Memory B cell (primary cell): ENCODE data around the gene PDE1C.

Source experiments
- ATAC-seq: fragments of 150-1000 bp; cut with Tn5 transposase; 2 replicates; pipeline ENCODE4 v1.10.0; 2021; ENCODE audit warnings: low read depth, mild to moderate bottlenecking, moderate library complexity
- DNase-seq, 2 donors: peaks; one replicate each; pipeline ENCODE4 v3.0.0; 2022; ENCODE audit warnings: low spot score in 2 of 2
- H3K27ac Mint-ChIP-seq: one replicate; pipeline ENCODE4 v1.8.0; 2022; ENCODE audit warnings: mild to moderate bottlenecking, moderate library complexity, mixed read lengths
- H3K27me3 Mint-ChIP-seq: one replicate; pipeline ENCODE4 v1.8.0; 2022; ENCODE audit warnings: mixed read lengths
- H3K36me3 Mint-ChIP-seq: one replicate; pipeline ENCODE4 v1.8.0; 2022; ENCODE audit warnings: mild to moderate bottlenecking, mixed read lengths
- H3K4me1 Mint-ChIP-seq: one replicate; pipeline ENCODE4 v1.8.0; 2022; ENCODE audit warnings: mixed read lengths
- H3K4me3 Mint-ChIP-seq: one replicate; pipeline ENCODE4 v1.8.0; 2022; ENCODE audit warnings: mild to moderate bottlenecking, moderate library complexity, mixed read lengths
- H3K9me3 Mint-ChIP-seq: one replicate; pipeline ENCODE4 v1.8.0; 2022; ENCODE audit warnings: mixed read lengths

The PDE1C gene

DNA sequence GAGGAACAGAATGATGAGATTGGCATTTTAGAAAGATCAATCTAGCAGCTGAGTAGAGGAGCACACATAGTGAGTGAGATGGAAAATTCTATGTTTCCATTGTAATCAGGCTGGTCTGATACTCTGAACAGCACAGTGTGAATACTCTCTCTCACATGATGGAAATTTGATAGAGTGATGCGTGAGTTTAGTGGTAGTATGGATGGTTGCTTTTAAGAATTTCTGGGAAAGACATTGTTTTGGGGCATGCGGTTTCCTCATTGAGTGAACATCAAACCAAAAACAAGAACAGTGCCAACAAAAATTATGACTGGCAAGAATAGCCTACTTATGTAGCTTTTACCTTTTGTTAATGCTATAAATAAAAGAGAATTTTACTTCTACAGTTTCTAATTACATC is 183.2 kb downstream of the PDE1C start:
- Mint-ChIP-seq H3K9me3 (peaks cover 6% of the 10 kb centered on the region), H3K4me3 (no peak overlapping the region), H3K27me3 (no peaks in the 10 kb centered on the region), H3K36me3 (no peaks in the 10 kb centered on the region), H3K27ac (no peak overlapping the region), H3K4me1 (no peaks in the 10 kb centered on the region)
- DNase-seq = no peak
- no peak for ATAC-seq

DNA sequence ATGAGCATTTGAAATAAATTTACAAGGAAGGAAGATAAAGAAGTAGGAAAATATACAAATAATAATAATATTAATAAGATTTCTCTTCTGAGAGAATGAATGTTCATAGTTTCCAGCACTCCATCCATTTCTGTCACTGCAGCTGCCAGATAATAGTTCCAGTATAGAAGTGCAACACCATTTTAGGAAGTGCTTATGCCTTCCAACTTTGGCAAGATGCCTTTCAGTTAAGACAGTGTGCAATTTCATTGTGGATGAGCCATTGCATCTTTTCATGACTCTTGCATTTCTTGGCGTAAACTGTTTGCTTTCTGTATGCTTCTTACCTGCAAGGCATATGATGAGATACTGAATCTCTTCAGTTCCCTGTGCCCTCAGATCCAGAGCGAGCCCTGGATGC is 185.0 kb downstream of the PDE1C start:
- Mint-ChIP-seq H3K36me3 (no peaks in the 10 kb centered on the region), H3K9me3 (peaks cover 6% of the 10 kb centered on the region), H3K4me3 (no peak overlapping the region), H3K27me3 (no peaks in the 10 kb centered on the region), H3K27ac (no peak overlapping the region), H3K4me1 (no peaks in the 10 kb centered on the region)
- ATAC-seq = no peak
- DNase-seq = no peak

- ATAC-seq (no peak), DNase-seq (no peak)
- no peak overlapping the region for H3K4me3 Mint-ChIP-seq
- H3K36me3 Mint-ChIP-seq = no peaks in the 10 kb centered on the region
- no peak overlapping the region for H3K27ac Mint-ChIP-seq
- no peaks in the 10 kb centered on the region for H3K4me1 Mint-ChIP-seq
- peaks cover 6% of the 10 kb centered on the region for H3K9me3 Mint-ChIP-seq
- no peaks in the 10 kb centered on the region for H3K27me3 Mint-ChIP-seq
Measured at GRCh38 chr7:31883761-31884164, 186.4 kb downstream of the PDE1C start.

DNA sequence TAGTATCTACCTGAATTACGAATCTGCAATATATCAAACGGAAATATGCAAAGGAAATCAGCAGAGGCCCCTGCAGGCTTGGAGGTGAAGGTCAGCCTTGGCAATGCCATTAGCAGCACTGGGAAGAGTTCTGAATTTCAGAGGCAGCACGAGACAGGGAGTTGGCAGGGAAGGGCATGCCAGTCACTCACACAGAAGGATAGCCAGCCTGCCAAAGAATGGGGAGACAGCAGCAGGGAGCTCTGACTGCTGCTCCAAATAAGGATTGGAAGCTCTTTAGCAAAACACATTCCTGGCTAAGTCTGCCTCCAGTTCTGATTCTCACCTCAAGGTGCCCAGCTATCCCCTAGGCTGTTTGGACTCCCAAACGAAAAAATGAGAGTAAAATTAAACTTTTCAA is 188.0 kb downstream of the PDE1C start:
- H3K4me1 Mint-ChIP-seq = no peaks in the 10 kb centered on the region
- no peak for ATAC-seq
- peaks cover 6% of the 10 kb centered on the region for H3K9me3 Mint-ChIP-seq
- H3K36me3 Mint-ChIP-seq = no peaks in the 10 kb centered on the region
- H3K27ac Mint-ChIP-seq = no peak overlapping the region
- H3K27me3 Mint-ChIP-seq = no peaks in the 10 kb centered on the region
- no peak for DNase-seq
- H3K4me3 Mint-ChIP-seq = no peak overlapping the region

GRCh38 chr7:31878875-31879274 is 191.3 kb downstream of the PDE1C start:
- no peak for ATAC-seq
- Mint-ChIP-seq H3K9me3 (no peaks in the 10 kb centered on the region), H3K27ac (no peak overlapping the region), H3K4me3 (no peak overlapping the region), H3K27me3 (no peaks in the 10 kb centered on the region), H3K4me1 (no peaks in the 10 kb centered on the region), H3K36me3 (no peaks in the 10 kb centered on the region)
- DNase-seq = no peak

DNA sequence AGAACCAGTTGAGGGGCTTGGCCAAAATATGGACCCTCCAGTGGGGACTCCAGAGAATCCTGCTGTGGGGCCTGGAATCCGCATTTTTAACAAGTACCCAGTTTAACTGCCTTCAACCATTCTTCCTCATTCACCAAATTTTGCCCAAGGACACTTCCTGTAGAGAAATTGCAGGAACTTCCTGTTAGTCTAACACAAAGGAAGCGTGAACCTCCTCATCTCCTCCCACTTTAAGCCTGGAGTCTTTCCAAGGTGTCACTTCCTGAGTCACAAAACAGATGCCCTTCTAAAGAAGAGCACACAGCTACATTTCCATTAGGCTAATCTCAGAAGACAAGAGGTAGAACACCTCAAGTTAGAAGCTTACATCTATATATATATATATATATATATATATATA is 194.8 kb downstream of the PDE1C start:
- no peak overlapping the region for H3K27ac Mint-ChIP-seq
- no peak overlapping the region for H3K4me3 Mint-ChIP-seq
- ATAC-seq (no peak), DNase-seq (no peak)
- no peaks in the 10 kb centered on the region for H3K4me1 Mint-ChIP-seq
- H3K9me3 Mint-ChIP-seq = peaks cover 3% of the 10 kb centered on the region
- H3K36me3 Mint-ChIP-seq = no peaks in the 10 kb centered on the region
- no peaks in the 10 kb centered on the region for H3K27me3 Mint-ChIP-seq

- H3K4me3 Mint-ChIP-seq = no peak overlapping the region
- ATAC-seq (no peak), DNase-seq (no peak)
- H3K4me1 Mint-ChIP-seq = no peaks in the 10 kb centered on the region
- H3K27ac Mint-ChIP-seq = no peak overlapping the region
- no peaks in the 10 kb centered on the region for H3K27me3 Mint-ChIP-seq
- H3K36me3 Mint-ChIP-seq = no peaks in the 10 kb centered on the region
- H3K9me3 Mint-ChIP-seq = peaks cover 3% of the 10 kb centered on the region
Measured at GRCh38 chr7:31874631-31875386, 195.4 kb downstream of the PDE1C start.

DNA sequence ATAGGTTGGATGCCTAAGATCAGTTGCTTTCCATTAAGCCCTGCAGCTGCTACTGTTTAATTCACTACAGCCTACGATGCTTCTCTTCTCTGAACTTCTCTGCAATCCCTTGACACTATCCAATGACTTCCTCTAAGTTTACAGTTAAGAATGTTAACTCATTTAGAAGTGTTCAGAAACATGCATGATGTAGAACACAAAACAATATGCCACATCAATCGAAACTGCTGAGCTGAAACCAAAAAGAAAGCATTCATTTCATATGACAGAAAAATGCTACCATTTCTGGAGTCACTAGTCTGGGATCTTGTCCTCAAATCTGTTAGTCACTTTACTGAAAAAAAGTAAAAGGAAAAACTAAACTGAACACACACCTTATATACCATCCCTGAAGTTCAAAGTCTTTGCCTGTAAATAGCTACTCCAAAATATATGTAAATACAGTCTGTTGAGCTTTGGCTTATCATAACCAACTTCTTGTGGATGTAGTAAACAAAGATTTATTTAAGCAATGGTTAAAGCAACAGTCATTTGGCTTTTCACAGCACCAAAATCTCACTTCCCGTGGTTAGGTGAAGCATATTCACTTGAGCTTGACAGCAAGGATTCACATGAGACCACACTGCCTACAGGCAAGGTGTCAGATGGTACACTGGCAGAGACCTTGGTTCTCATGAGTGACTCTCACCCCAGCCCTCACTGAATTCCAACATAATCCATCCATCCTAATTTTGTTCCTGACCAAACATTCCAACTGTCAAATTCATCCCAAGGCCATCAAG is 196.2 kb downstream of the PDE1C start:
- DNase-seq (no peak), ATAC-seq (no peak)
- Mint-ChIP-seq H3K36me3 (no peaks in the 10 kb centered on the region), H3K4me3 (no peak overlapping the region), H3K27ac (no peak overlapping the region), H3K27me3 (no peaks in the 10 kb centered on the region), H3K4me1 (no peaks in the 10 kb centered on the region), H3K9me3 (peaks cover 3% of the 10 kb centered on the region)

DNA sequence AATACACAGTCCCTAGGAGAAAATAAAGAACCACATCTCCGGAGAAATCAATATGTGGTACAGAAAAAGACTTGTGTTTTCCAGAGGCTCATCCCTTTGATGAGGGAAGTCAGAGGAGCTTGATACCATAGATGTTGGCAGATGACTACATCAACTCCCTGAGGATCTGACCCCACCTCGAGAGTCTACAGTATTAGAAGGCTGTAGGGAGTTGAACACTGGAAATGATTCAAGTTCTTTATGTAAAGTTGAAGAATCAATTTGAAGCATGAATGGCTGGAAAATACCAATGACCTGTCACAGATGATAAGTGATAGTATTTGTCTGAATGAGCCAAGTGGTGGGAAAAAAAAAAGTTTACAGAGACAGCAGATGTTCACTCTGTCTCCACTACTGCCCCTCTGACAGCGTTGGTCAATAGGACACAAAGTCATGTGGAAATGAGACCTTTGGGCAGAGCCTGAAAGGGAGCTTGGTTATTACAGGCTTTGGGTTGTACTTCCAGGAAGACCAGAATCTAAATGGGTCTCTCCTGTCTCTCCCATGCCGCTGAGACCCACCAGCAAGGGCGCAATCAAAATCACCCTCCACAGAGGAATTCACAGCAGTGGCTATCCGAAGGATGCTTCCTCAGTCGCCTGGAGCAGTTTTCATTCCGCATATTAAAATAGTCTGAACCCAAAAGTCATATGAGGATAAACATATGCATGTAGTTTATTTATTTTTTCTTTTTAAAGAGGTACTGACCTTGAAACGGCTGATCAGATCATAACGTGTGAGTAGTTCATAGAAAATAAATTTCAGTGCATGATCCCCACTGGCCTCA is 197.4 kb downstream of the PDE1C start:
- H3K36me3 Mint-ChIP-seq = no peaks in the 10 kb centered on the region
- ATAC-seq = no peak
- H3K27ac Mint-ChIP-seq = no peak overlapping the region
- H3K4me3 Mint-ChIP-seq = no peak overlapping the region
- no peaks in the 10 kb centered on the region for H3K4me1 Mint-ChIP-seq
- no peaks in the 10 kb centered on the region for H3K27me3 Mint-ChIP-seq
- H3K9me3 Mint-ChIP-seq = peaks cover 7% of the 10 kb centered on the region
- no peak for DNase-seq

DNA sequence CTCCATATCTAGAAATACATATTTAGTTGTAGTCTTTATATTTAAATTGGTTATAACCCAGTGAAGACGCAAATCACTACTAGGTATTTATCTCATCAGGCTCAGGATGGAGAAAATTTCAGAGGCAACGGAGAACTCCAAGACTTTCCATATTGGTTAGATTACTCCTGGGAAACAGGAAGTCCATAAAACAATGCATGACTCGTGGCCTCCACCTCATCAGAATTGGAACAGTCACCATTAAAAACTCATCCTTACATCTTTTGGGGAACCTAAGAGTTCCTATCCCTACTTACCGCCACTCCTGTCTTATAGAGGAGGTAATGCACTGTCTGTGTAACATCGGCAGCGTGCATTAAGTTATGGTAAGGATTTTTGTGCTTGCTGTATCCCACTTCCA is 205.6 kb downstream of the PDE1C start:
- DNase-seq (no peak), ATAC-seq (no peak)
- no peaks in the 10 kb centered on the region for H3K36me3 Mint-ChIP-seq
- H3K27ac Mint-ChIP-seq = no peak overlapping the region
- no peak overlapping the region for H3K4me3 Mint-ChIP-seq
- peaks cover 8% of the 10 kb centered on the region for H3K9me3 Mint-ChIP-seq
- H3K27me3 Mint-ChIP-seq = no peaks in the 10 kb centered on the region
- H3K4me1 Mint-ChIP-seq = no peaks in the 10 kb centered on the region

DNA sequence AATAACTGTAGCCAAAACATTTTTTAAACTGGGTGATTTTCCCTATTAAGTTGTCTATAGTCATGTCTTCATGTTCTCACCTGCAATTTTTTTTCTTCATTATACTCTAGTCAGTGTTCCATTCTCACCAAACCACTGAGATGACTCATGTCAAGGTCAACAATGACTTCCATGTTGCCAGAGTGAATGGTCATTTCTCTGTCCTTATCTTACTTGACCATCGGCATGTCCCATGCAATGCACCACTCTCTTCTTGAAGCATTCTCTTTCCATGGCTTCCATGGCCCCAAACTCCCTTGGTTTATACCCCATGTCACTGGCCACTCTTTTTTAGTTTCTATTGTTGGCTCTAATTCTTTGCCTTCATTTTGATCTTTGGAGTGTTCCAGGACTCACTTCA is 209.3 kb downstream of the PDE1C start:
- Mint-ChIP-seq H3K4me3 (no peak overlapping the region), H3K9me3 (peaks cover 3% of the 10 kb centered on the region), H3K36me3 (no peaks in the 10 kb centered on the region), H3K4me1 (no peaks in the 10 kb centered on the region), H3K27ac (no peak overlapping the region), H3K27me3 (no peaks in the 10 kb centered on the region)
- no peak for DNase-seq
- ATAC-seq = no peak

DNA sequence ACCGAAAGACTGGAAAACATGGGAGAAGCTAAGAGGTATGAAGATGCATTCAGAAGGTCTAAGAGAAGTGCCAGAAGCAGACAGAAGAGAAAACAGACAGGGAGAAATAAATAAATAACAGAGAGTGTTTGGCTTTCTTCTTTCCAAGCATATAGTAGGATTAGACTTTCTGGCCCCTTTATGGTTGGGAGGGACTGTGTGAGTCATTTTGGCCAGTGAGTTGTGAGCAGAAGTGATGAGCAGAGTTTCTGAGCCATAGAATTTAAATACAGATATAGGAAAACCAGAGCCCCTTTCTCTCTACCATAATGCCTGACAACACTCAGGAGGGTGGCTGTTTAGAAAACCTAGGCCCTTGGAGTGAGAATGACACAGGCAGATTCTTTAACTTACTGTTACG is 212.2 kb downstream of the PDE1C start:
- H3K27ac Mint-ChIP-seq = no peak overlapping the region
- peaks cover 3% of the 10 kb centered on the region for H3K9me3 Mint-ChIP-seq
- H3K4me3 Mint-ChIP-seq = no peak overlapping the region
- no peaks in the 10 kb centered on the region for H3K4me1 Mint-ChIP-seq
- DNase-seq (no peak), ATAC-seq (no peak)
- H3K27me3 Mint-ChIP-seq = no peaks in the 10 kb centered on the region
- H3K36me3 Mint-ChIP-seq = no peaks in the 10 kb centered on the region

DNA sequence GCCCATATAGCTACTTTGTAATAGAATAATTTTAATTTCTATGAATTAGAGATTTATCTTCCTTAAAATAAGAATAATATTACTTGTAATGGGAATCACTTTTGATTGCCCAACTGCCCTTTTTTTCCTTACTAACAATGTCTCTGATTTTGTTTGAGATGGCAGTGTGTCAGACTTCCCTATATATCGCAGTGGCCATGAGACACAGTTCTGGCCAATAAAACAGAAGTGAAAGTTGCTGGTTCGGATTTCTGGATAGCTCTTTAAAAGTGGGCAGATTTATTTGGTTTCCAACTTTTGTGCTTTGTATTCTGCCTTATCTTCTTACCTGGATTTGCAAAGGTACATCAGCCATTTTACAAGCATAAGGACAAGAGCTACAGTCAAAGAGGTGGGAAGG is 213.0 kb downstream of the PDE1C start:
- Mint-ChIP-seq H3K36me3 (no peaks in the 10 kb centered on the region), H3K4me3 (no peak overlapping the region), H3K9me3 (peaks cover 3% of the 10 kb centered on the region), H3K27ac (no peak overlapping the region), H3K27me3 (no peaks in the 10 kb centered on the region), H3K4me1 (no peaks in the 10 kb centered on the region)
- ATAC-seq (no peak), DNase-seq (no peak)

DNA sequence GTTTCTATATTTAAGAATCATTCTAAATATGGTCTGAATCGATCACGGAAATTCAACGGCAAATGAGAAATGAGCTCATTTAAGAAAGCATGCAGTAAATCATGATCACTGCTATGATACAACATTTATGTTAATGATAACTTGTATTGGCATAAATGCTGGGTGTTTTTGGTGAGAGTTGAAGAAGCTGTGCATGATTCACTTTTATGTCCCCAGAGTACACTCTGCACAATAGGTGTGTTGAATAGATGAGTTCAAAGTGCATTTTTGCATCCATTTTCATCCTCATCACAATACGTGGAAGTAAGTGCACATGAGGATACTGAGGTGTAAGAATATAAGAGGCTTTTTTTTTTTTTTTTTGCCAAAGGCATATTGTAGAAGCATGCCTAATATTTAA is 213.9 kb downstream of the PDE1C start:
- no peak overlapping the region for H3K27ac Mint-ChIP-seq
- DNase-seq (no peak), ATAC-seq (no peak)
- no peaks in the 10 kb centered on the region for H3K4me1 Mint-ChIP-seq
- H3K36me3 Mint-ChIP-seq = no peaks in the 10 kb centered on the region
- H3K9me3 Mint-ChIP-seq = no peaks in the 10 kb centered on the region
- H3K4me3 Mint-ChIP-seq = no peak overlapping the region
- H3K27me3 Mint-ChIP-seq = no peaks in the 10 kb centered on the region
